IMR-90 (cell line): ENCODE results near the gene DCAF17. TPM values are rescaled to one million over a fixed set of nuclear protein-coding genes. Genes with fewer than 3 reads are reported as not detected.

Experiments used
- ATAC-seq: fragments of 200-7000 bp; cut with Tn5 transposase; 2 replicates; pipeline ENCODE4 v1.9.1; 2020; ENCODE audit warnings: low read depth, mild to moderate bottlenecking, moderate library complexity
- BruUV-seq: library from RNA; stranded (reverse); fragments of 400-500 nt; replicated peaks from 2 replicates; lab custom pipeline; 2021; lab: Mats Ljungman, UMichigan
- CTCF ChIA-PET: fragments of 300-600 bp; formaldehyde crosslinking; extraction: SDS; loops from one replicate; lab custom pipeline; 2021; ENCODE audit warnings: antibody characterized with exemption; lab: Yijun Ruan, JAX
- POLR2A ChIA-PET: fragments of 300-600 bp; sonication (Branson Sonifier 250); formaldehyde crosslinking; loops from one replicate; lab custom pipeline; 2022; ENCODE audit warnings: antibody characterized with exemption; ENCODE audit not compliant: unreplicated experiment; lab: Charles Lee
- DNase-seq: peaks from one replicate; pipeline ENCODE4 v3.0.0; 2013
- H2AFZ ChIP-seq: replicated peaks from 2 replicates; pipeline ENCODE3; 2013; ENCODE audit warnings: low read length, mild to moderate bottlenecking; ENCODE audit not compliant: poor library complexity
- H2AK5ac ChIP-seq: 2 replicates; pipeline ENCODE4 v1.6.1; 2013; ENCODE audit warnings: low read depth, low read length, inconsistent platforms
- H2AK9ac ChIP-seq: replicated peaks from 2 replicates; pipeline ENCODE3; 2013; ENCODE audit warnings: mild to moderate bottlenecking, low read depth, low read length, moderate library complexity; ENCODE audit not compliant: poor library complexity
- H2BK120ac ChIP-seq: 2 replicates; pipeline ENCODE4 v1.6.1; 2013; ENCODE audit warnings: low read depth, low read length, inconsistent platforms
- H2BK15ac ChIP-seq: 3 replicates; pipeline ENCODE4 v1.6.1; 2013; ENCODE audit warnings: low read depth, low read length, inconsistent platforms
- H2BK20ac ChIP-seq: 2 replicates; pipeline ENCODE4 v1.6.1; 2013; ENCODE audit warnings: low read depth, mild to moderate bottlenecking, inconsistent platforms, low read length, moderate library complexity
- H2BK5ac ChIP-seq: 2 replicates; pipeline ENCODE4 v1.6.1; 2013; ENCODE audit warnings: mild to moderate bottlenecking, low read depth, low read length, inconsistent platforms; ENCODE audit not compliant: poor library complexity, severe bottlenecking
- H3K14ac ChIP-seq: replicated peaks from 2 replicates; pipeline ENCODE4 v1.6.1; 2013; ENCODE audit warnings: low read depth, low read length, inconsistent platforms
- H3K18ac ChIP-seq: 2 replicates; pipeline ENCODE4 v1.6.1; 2013; ENCODE audit warnings: low read depth, low read length, control low read depth
- H3K23ac ChIP-seq: 2 replicates; pipeline ENCODE4 v1.6.1; 2013; ENCODE audit warnings: low read depth, low read length, inconsistent platforms
- H3K27ac ChIP-seq: 2 replicates; pipeline ENCODE4 v1.5.1; 2013; ENCODE audit warnings: mild to moderate bottlenecking, control low read depth, low read length; ENCODE audit not compliant: insufficient read depth
- H3K27me3 ChIP-seq: 2 replicates; pipeline ENCODE4 v1.6.1; 2013; ENCODE audit warnings: low read length; ENCODE audit not compliant: control insufficient read depth, insufficient read depth
- H3K36me3 ChIP-seq: 2 replicates; pipeline ENCODE4 v1.6.1; 2013; ENCODE audit warnings: low read length, mixed read lengths; ENCODE audit not compliant: control insufficient read depth, insufficient read depth
- H3K4ac ChIP-seq: 2 replicates; pipeline ENCODE4 v1.6.1; 2013; ENCODE audit warnings: low read depth, low read length, inconsistent platforms
- H3K4me1 ChIP-seq: 2 replicates; pipeline ENCODE4 v1.6.1; 2013; ENCODE audit warnings: low read length, mixed read lengths; ENCODE audit not compliant: control insufficient read depth, insufficient read depth
- H3K4me2 ChIP-seq: 2 replicates; pipeline ENCODE4 v1.6.1; 2013; ENCODE audit warnings: low read depth, mild to moderate bottlenecking, control low read depth, low read length, moderate library complexity
- H3K4me3 ChIP-seq: 2 replicates; pipeline ENCODE4 v1.5.1; 2013; ENCODE audit warnings: low read depth, mild to moderate bottlenecking, control low read depth, low read length, moderate library complexity; ENCODE audit not compliant: insufficient read depth
- H3K56ac ChIP-seq: 2 replicates; pipeline ENCODE4 v1.6.1; 2013; ENCODE audit warnings: low read length, inconsistent platforms; ENCODE audit not compliant: insufficient read depth; ENCODE audit errors: extremely low read depth
- H3K79me1 ChIP-seq, 2 experiments: 2 replicates each; pipeline ENCODE4 v1.6.1; 2013; ENCODE audit warnings: low read length in 2 of 2, inconsistent platforms in 1 of 2, low read depth in 1 of 2
- H3K9ac ChIP-seq: 2 replicates; pipeline ENCODE4 v1.6.1; 2013; ENCODE audit warnings: low read depth, low read length, control low read depth
- H3K9me1 ChIP-seq: 2 replicates; pipeline ENCODE4 v1.6.1; 2013; ENCODE audit warnings: low read length, inconsistent platforms; ENCODE audit not compliant: insufficient read depth
- H3K9me3 ChIP-seq: 2 replicates; pipeline ENCODE4 v1.6.1; 2013; ENCODE audit warnings: low read length; ENCODE audit not compliant: control insufficient read depth, insufficient read depth
- H4K20me1 ChIP-seq: 2 replicates; pipeline ENCODE4 v1.6.1; 2013; ENCODE audit warnings: low read length, inconsistent platforms; ENCODE audit not compliant: insufficient read depth
- H4K5ac ChIP-seq: 2 replicates; pipeline ENCODE4 v1.6.1; 2013; ENCODE audit warnings: mild to moderate bottlenecking, low read depth, low read length, control low read depth
- H4K8ac ChIP-seq, 2 experiments: 2 replicates each; pipeline ENCODE4 v1.6.1; 2013; ENCODE audit warnings: low read depth in 2 of 2, low read length in 2 of 2, control low read depth in 1 of 2, inconsistent platforms in 1 of 2
- H4K91ac ChIP-seq: 2 replicates; pipeline ENCODE4 v1.6.1; 2013; ENCODE audit warnings: low read depth, low read length, inconsistent platforms; ENCODE audit not compliant: insufficient read depth
- BHLHE40 ChIP-seq: fragments of 150-350 bp; IDR thresholded peaks from 2 replicates; pipeline ENCODE4 v1.6.1; 2016; ENCODE audit warnings: mild to moderate bottlenecking, low read depth, low read length
- CEBPB ChIP-seq: IDR thresholded peaks from 2 replicates; pipeline ENCODE4 v1.6.1; 2012; ENCODE audit warnings: low read depth, low read length, improper control_type of control experiment
- CHD1 ChIP-seq: IDR thresholded peaks from 2 replicates; pipeline ENCODE4 v1.6.1; 2012; ENCODE audit warnings: low read depth, low read length, improper control_type of control experiment
- CTCF ChIP-seq: conservative IDR thresholded peaks from 2 replicates; pipeline ENCODE4 v1.5.1; 2012; ENCODE audit warnings: mild to moderate bottlenecking, low read depth, low read length, improper control_type of control experiment
- ELK1 ChIP-seq: fragments of 150-350 bp; IDR thresholded peaks from 2 replicates; pipeline ENCODE4 v1.6.1; 2016; ENCODE audit warnings: low read depth, mild to moderate bottlenecking, low read length, moderate library complexity, borderline replicate concordance
- FOS ChIP-seq: fragments of 150-350 bp; IDR thresholded peaks from 2 replicates; pipeline ENCODE4 v1.6.1; 2016; ENCODE audit warnings: low read depth, low read length
- MAFK ChIP-seq: IDR thresholded peaks from 2 replicates; pipeline ENCODE4 v1.6.1; 2012; ENCODE audit warnings: low read depth, low read length, improper control_type of control experiment
- MAZ ChIP-seq: IDR thresholded peaks from 2 replicates; pipeline ENCODE4 v1.6.1; 2012; ENCODE audit warnings: low read depth, mild to moderate bottlenecking, low read length, improper control_type of control experiment, moderate library complexity, borderline replicate concordance
- MXI1 ChIP-seq: IDR thresholded peaks from 2 replicates; pipeline ENCODE4 v1.6.1; 2012; ENCODE audit warnings: low read depth, mild to moderate bottlenecking, low read length, moderate library complexity, borderline replicate concordance
- NFE2L2 ChIP-seq: fragments of 150-350 bp; IDR thresholded peaks from 2 replicates; pipeline ENCODE4 v1.6.1; 2016; ENCODE audit warnings: low read depth, mild to moderate bottlenecking, low read length
- POLR2A ChIP-seq: IDR thresholded peaks from 2 replicates; pipeline ENCODE4 v1.6.1; 2012; ENCODE audit warnings: mild to moderate bottlenecking, low read depth, low read length
- RAD21 ChIP-seq: IDR thresholded peaks from 2 replicates; pipeline ENCODE4 v1.6.1; 2012; ENCODE audit warnings: low read length, improper control_type of control experiment
- RCOR1 ChIP-seq: IDR thresholded peaks from 2 replicates; pipeline ENCODE4 v1.6.1; 2012; ENCODE audit warnings: mild to moderate bottlenecking, low read length, improper control_type of control experiment; ENCODE audit not compliant: insufficient replicate concordance
- RFX5 ChIP-seq: IDR thresholded peaks from 2 replicates; pipeline ENCODE4 v1.8.0; 2012; ENCODE audit warnings: low read depth, mild to moderate bottlenecking, low read length, moderate library complexity
- SMC3 ChIP-seq: fragments of 150-350 bp; IDR thresholded peaks from 2 replicates; pipeline ENCODE4 v1.6.1; 2016; ENCODE audit warnings: low read depth, mild to moderate bottlenecking, antibody characterized with exemption, low read length, moderate library complexity
- USF2 ChIP-seq: fragments of 150-350 bp; IDR thresholded peaks from 2 replicates; pipeline ENCODE4 v1.6.1; 2017; ENCODE audit warnings: mild to moderate bottlenecking, antibody characterized with exemption, low read length, low read depth
- WGBS, 2 experiments: methylation state at CpG; one replicate each; pipeline versions ENCODE4 v1.1.5 to v1.1.7; 2013; ENCODE audit warnings: missing lambda C conversion rate in 2 of 2; ENCODE audit not compliant: insufficient read length in 1 of 2; ENCODE audit errors: extremely low coverage in 2 of 2; 5-methylcytosine and 5-hydroxymethylcytosine counted together
- dilution Hi-C: fragments of 300-500 bp; cut with HindIII; formaldehyde crosslinking; loops from one replicate; pipeline ENCODE4 v1.14.3; 2018; ENCODE audit warnings: low sequenced_read_pairs; ENCODE audit not compliant: unreplicated experiment
- in situ Hi-C: fragments of 300-500 bp; cut with MboI; formaldehyde crosslinking; loops from 3 replicates; pipeline ENCODE4 v1.14.3; 2019; ENCODE audit warnings: low sequenced_read_pairs, inconsistent platforms, mixed read lengths
- intact Hi-C: fragments of 100-400 bp; cut with micrococcal nuclease; formaldehyde crosslinking; loops from 2 replicates; pipeline ENCODE4 v1.10.0; 2022
- polyA plus RNA-seq, 3 experiments: library from polyadenylated mRNA; depleted of rRNA; stranded (reverse); fragments of >200 nt; gene quantifications; 2 replicates each; pipeline ENCODE4 v1.2.3, GENCODE V29; 2012; ENCODE audit warnings: low replicate concordance in 1 of 3
- total RNA-seq: library from RNA; depleted of rRNA; stranded (reverse); fragments of >200 nt; gene quantifications from 2 replicates; pipeline ENCODE4 v1.2.3, GENCODE V29; 2012

Gene DCAF17
- total and polyA plus RNA-seq, 2 of the 4 experiments (the other 2 are of a cell fraction): 6.7 to 13.1 TPM

GRCh38 chr2:171514908-171515582, 81.0 kb downstream of the DCAF17 start:
- H3K27me3 ChIP-seq: no peaks in the 10 kb centered on the region
- H2AK9ac ChIP-seq: no peak overlapping the region
- H2AFZ ChIP-seq: no peak overlapping the region
- no peak overlapping the region for H3K4me3 ChIP-seq
- DNase-seq: no peak
- H3K9ac ChIP-seq: no peak overlapping the region
- no peak overlapping the region for H2AK5ac ChIP-seq
- no peak for ATAC-seq
- H3K4ac ChIP-seq: no peak overlapping the region
- H2BK120ac ChIP-seq: no peak overlapping the region
- 0 out of 2 replicates have a peak, but pooled peaks cover 5% of the 10 kb centered on the region for H3K9me1 ChIP-seq
- in situ Hi-C loops (no loop called here), intact Hi-C loops (no loop called here), dilution Hi-C loops (no loop called here)
- BruUV-seq: no TSS peak
- H3K18ac ChIP-seq: no peak overlapping the region
- H4K8ac ChIP-seq: no peak overlapping the region
- ChIA-PET POLR2A (no interaction called here), CTCF (no interaction called here)
- WGBS, 2 experiments: no CpG with 5 or more reads among the region's 3 CpGs
- H3K4me1 ChIP-seq: no peaks in the 10 kb centered on the region
- no peak overlapping the region for H3K56ac ChIP-seq
- TF ChIP-seq ELK1 (no peak), NFE2L2 (no peak), POLR2A (no peak), USF2 (no peak), CTCF (no peak), BHLHE40 (no peak), RAD21 (no peak), FOS (no peak), SMC3 (no peak), RCOR1 (no peak), CEBPB (no peak), MXI1 (no peak), RFX5 (no peak), MAZ (no peak), CHD1 (no peak), MAFK (no peak)
- H3K4me2 ChIP-seq: no peak overlapping the region
- no peaks in the 10 kb centered on the region for H3K9me3 ChIP-seq
- no peak overlapping the region for H2BK20ac ChIP-seq
- no peak overlapping the region for H2BK15ac ChIP-seq
- no peak overlapping the region for H2BK5ac ChIP-seq
- H3K79me1 ChIP-seq: no peaks in the 10 kb centered on the region
- H3K23ac ChIP-seq: no peak overlapping the region
- no peak overlapping the region for H4K5ac ChIP-seq
- no peak overlapping the region for H3K14ac ChIP-seq
- H3K27ac ChIP-seq: no peak overlapping the region
- H4K91ac ChIP-seq: no peak overlapping the region
- no peaks in the 10 kb centered on the region for H3K36me3 ChIP-seq
- no peaks in the 10 kb centered on the region for H4K20me1 ChIP-seq
